WTC11 (cell line): ENCODE results near the gene NDUFS6. TPM values are rescaled to one million over a fixed set of nuclear protein-coding genes. Genes with fewer than 3 reads are reported as not detected.

ENCODE experiments used
- ATAC-seq: fragments of 200-7000 bp; cut with Tn5 transposase; 2 replicates; pipeline ENCODE4 v1.10.0; 2021; ENCODE audit warnings: mild to moderate bottlenecking, moderate library complexity
- CTCF ChIA-PET: fragments of 300-600 bp; sonication (Branson Sonifier 250); formaldehyde crosslinking; loops from one replicate; lab custom pipeline; 2021; ENCODE audit warnings: antibody characterized with exemption; lab: Charles Lee
- POLR2A ChIA-PET: fragments of 350-600 bp; sonication (Branson Sonifier 250); formaldehyde crosslinking; loops from one replicate; lab custom pipeline; 2021; ENCODE audit warnings: antibody characterized with exemption; lab: Charles Lee
- DNase-seq: peaks from one replicate; pipeline ENCODE4 v3.0.0; 2021; ENCODE audit warnings: low spot score
- H3K27ac Mint-ChIP-seq: 2 replicates; pipeline ENCODE4 v1.8.0; 2021; ENCODE audit warnings: mixed read lengths
- H3K27me3 Mint-ChIP-seq: 2 replicates; pipeline ENCODE4 v1.8.0; 2021; ENCODE audit warnings: low read depth, mild to moderate bottlenecking, moderate library complexity, mixed read lengths
- H3K36me3 Mint-ChIP-seq: 2 replicates; pipeline ENCODE4 v1.8.0; 2021; ENCODE audit warnings: mixed read lengths
- H3K4me1 Mint-ChIP-seq: 2 replicates; pipeline ENCODE4 v1.8.0; 2022; ENCODE audit warnings: mixed read lengths
- H3K4me3 Mint-ChIP-seq: 2 replicates; pipeline ENCODE4 v1.8.0; 2021; ENCODE audit warnings: mild to moderate bottlenecking, moderate library complexity, mixed read lengths
- H3K9me3 Mint-ChIP-seq: 2 replicates; pipeline ENCODE4 v1.8.0; 2021; ENCODE audit warnings: mixed read lengths
- ATF2 ChIP-seq: sonication (generic); formaldehyde crosslinking; IDR thresholded peaks from 2 replicates; pipeline ENCODE4 v1.8.1; 2022; ENCODE audit warnings: low read depth, missing genetic modification reagents, borderline replicate concordance
- E2F1 ChIP-seq: sonication (generic); formaldehyde crosslinking; IDR thresholded peaks from 2 replicates; pipeline ENCODE4 v1.8.0; 2022; ENCODE audit warnings: mild to moderate bottlenecking, missing genetic modification reagents
- E2F4 ChIP-seq: sonication (generic); formaldehyde crosslinking; IDR thresholded peaks from 2 replicates; pipeline ENCODE4 v1.8.1; 2022; ENCODE audit warnings: low read depth, mild to moderate bottlenecking, moderate library complexity, missing genetic modification reagents, borderline replicate concordance
- MLX ChIP-seq: sonication (generic); formaldehyde crosslinking; IDR thresholded peaks from 2 replicates; pipeline ENCODE4 v1.8.1; 2023; ENCODE audit warnings: mild to moderate bottlenecking, missing genetic modification reagents, moderate library complexity
- OVOL2 ChIP-seq: fragments of 250-450 bp; sonication (Bioruptor Pico); IDR thresholded peaks from 2 replicates; pipeline ENCODE4 v1.9.0; 2021; ENCODE audit warnings: mild to moderate bottlenecking, borderline replicate concordance
- TEAD4 ChIP-seq: sonication (generic); formaldehyde crosslinking; IDR thresholded peaks from 2 replicates; pipeline ENCODE4 v1.8.0; 2022; ENCODE audit warnings: mild to moderate bottlenecking, missing genetic modification reagents
- TP53 ChIP-seq: sonication (generic); formaldehyde crosslinking; IDR thresholded peaks from 2 replicates; pipeline ENCODE4 v1.8.1; 2023; ENCODE audit warnings: mild to moderate bottlenecking, missing genetic modification reagents
- ZNF263 ChIP-seq: sonication (generic); formaldehyde crosslinking; IDR thresholded peaks from 2 replicates; pipeline ENCODE4 v1.8.1; 2022; ENCODE audit warnings: low read depth, mild to moderate bottlenecking, moderate library complexity, missing genetic modification reagents
- ZNF423 ChIP-seq: fragments of 250-450 bp; sonication (Bioruptor Pico); IDR thresholded peaks from 2 replicates; pipeline ENCODE4 v2.1.2; 2022; ENCODE audit warnings: mild to moderate bottlenecking, moderate library complexity
- total RNA-seq: library from RNA; stranded (reverse); gene quantifications from 3 replicates; pipeline ENCODE4 v1.2.3, GENCODE V29; 2021
- TF ChIP-seq, protein P1 (sequence below): sonication (generic); formaldehyde crosslinking; conservative IDR thresholded peaks from 2 replicates; pipeline ENCODE4 v1.8.1; 2023; ENCODE audit warnings: mild to moderate bottlenecking, low read depth, missing genetic modification reagents, moderate library complexity

Gene NDUFS6
- total RNA-seq, 1 experiment from 2014 or later, result 84.3 TPM

DNA sequence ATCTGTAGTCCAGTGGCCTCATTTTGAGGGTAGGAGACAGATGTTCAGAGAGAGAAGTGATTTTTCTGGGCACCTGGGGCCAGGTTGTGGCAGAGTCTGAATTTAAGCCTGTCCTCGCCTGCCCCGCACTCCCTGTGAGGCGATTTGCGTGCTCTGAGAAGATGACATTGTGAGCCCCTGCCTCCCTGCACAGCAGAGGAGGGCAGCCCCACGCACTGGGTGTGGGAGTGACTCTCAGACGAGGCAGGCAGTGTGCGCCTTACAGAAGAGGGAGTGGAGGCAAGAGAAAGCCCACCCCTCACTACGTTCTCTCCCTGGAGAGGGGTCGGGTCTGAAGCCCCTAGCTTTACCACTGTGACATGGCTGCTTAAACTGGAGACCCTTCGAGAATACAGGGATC, 45.8 kb downstream of the NDUFS6 start (continued):
- TF ChIP-seq E2F4 (CRISPR knock-in tag), result no peak
- TF ChIP-seq TEAD4 (CRISPR knock-in tag), result no peak
- no peak for TF ChIP-seq TP53 (CRISPR knock-in tag)
- TF ChIP-seq MLX (CRISPR knock-in tag), result no peak
- no peak for TF ChIP-seq ZNF423 (CRISPR knock-in tag)
- TF ChIP-seq OVOL2 (CRISPR knock-in tag), result no peak
- TF ChIP-seq ATF2, result no peak

GRCh38 chr5:1847611-1848010, 46.4 kb downstream of the NDUFS6 start:
- CTCF ChIA-PET, result no interaction called here
- Mint-ChIP-seq H3K9me3 (no peaks in the 10 kb centered on the region), H3K27me3 (peaks cover 57% of the 10 kb centered on the region), H3K27ac (no peak overlapping the region), H3K4me1 (peaks cover 22% of the 10 kb centered on the region), H3K4me3 (no peak overlapping the region), H3K36me3 (no peaks in the 10 kb centered on the region)
- DNase-seq (no peak), ATAC-seq (no peak)
- POLR2A ChIA-PET, result no interaction called here
- TF ChIP-seq ZNF263, result peak; percentile 28; the same call in 1 of the 2 replicates
- TF ChIP-seq E2F1 (CRISPR knock-in tag), result no peak
- TF ChIP-seq ZNF423 (CRISPR knock-in tag), result no peak

- CTCF ChIA-PET, result interaction anchor here (1.4 kb wide), 1 partner anchor 24 kb away, joined by 3 read pairs; no protein-coding TSS in a partner anchor
- TF ChIP-seq, protein P1, sequence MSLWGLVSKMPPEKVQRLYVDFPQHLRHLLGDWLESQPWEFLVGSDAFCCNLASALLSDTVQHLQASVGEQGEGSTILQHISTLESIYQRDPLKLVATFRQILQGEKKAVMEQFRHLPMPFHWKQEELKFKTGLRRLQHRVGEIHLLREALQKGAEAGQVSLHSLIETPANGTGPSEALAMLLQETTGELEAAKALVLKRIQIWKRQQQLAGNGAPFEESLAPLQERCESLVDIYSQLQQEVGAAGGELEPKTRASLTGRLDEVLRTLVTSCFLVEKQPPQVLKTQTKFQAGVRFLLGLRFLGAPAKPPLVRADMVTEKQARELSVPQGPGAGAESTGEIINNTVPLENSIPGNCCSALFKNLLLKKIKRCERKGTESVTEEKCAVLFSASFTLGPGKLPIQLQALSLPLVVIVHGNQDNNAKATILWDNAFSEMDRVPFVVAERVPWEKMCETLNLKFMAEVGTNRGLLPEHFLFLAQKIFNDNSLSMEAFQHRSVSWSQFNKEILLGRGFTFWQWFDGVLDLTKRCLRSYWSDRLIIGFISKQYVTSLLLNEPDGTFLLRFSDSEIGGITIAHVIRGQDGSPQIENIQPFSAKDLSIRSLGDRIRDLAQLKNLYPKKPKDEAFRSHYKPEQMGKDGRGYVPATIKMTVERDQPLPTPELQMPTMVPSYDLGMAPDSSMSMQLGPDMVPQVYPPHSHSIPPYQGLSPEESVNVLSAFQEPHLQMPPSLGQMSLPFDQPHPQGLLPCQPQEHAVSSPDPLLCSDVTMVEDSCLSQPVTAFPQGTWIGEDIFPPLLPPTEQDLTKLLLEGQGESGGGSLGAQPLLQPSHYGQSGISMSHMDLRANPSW (CRISPR knock-in tag), result no peak
- TF ChIP-seq, all 79 proteins: peak for 0
- H3K9me3 Mint-ChIP-seq, result no peaks in the 10 kb centered on the region
- no peaks in the 10 kb centered on the region for H3K36me3 Mint-ChIP-seq
- peaks cover 24% of the 10 kb centered on the region for H3K4me1 Mint-ChIP-seq
- ATAC-seq (peak; percentile 46), DNase-seq (no peak)
- H3K27ac Mint-ChIP-seq, result no peak overlapping the region; the same call in 1 of the 2 replicates
- peaks cover 74% of the 10 kb centered on the region for H3K27me3 Mint-ChIP-seq
- POLR2A ChIA-PET, result interaction anchor here (0.6 kb wide), 1 partner anchor 28 kb away, joined by 3 read pairs; no protein-coding TSS in a partner anchor
- H3K4me3 Mint-ChIP-seq, result peak overlapping the region; percentile 67
These were observed 49.3 kb downstream of the NDUFS6 start for GRCh38 chr5:1850324-1851154.
